Measurements from ENCODE around the gene KDM5B.
"Not testable (repeated sequence)": the region's sequence is repeated elsewhere in the genome, so short reads cannot be mapped to it uniquely, and the experiment has no call there.

Gene KDM5B

GRCh38 chr1:202807926-202808757, at the start of gene KDM5B:
Gene KDM5B (minus strand): TSS chr1:202808421. CDS start chr1:202808305, 116 bp downstream.
- DNase-seq = peak; percentile 65

- no peak for DNase-seq
Measured at GRCh38 chr1:202857136-202857610, 49.0 kb upstream of the KDM5B start.

GRCh38 chr1:202856014-202856413, 47.8 kb upstream of the KDM5B start:
- no peak for DNase-seq

- no peak for DNase-seq
Measured at GRCh38 chr1:202854787-202855186, 46.6 kb upstream of the KDM5B start.

- DNase-seq = no peak
Measured at GRCh38 chr1:202852163-202852904, 44.1 kb upstream of the KDM5B start.

- no peak for DNase-seq
Measured at GRCh38 chr1:202850593-202851362, 42.6 kb upstream of the KDM5B start.

- DNase-seq = no peak
Measured at GRCh38 chr1:202848191-202848542, 39.9 kb upstream of the KDM5B start.

- DNase-seq = no peak
Measured at GRCh38 chr1:202844935-202845334, 36.7 kb upstream of the KDM5B start.

GRCh38 chr1:202844259-202844658, 36.0 kb upstream of the KDM5B start:
- no peak for DNase-seq

- DNase-seq = no peak
Measured at GRCh38 chr1:202843081-202843480, 34.9 kb upstream of the KDM5B start.

- no peak for DNase-seq
Measured at GRCh38 chr1:202837746-202838262, 29.6 kb upstream of the KDM5B start.

- no peak for DNase-seq
Measured at GRCh38 chr1:202836623-202837403, 28.6 kb upstream of the KDM5B start.

GRCh38 chr1:202835548-202836072, 27.4 kb upstream of the KDM5B start:
- DNase-seq = no peak

GRCh38 chr1:202834771-202835547, 26.7 kb upstream of the KDM5B start:
- no peak for DNase-seq

- no peak for DNase-seq
Measured at GRCh38 chr1:202831906-202832305, 23.7 kb upstream of the KDM5B start.

GRCh38 chr1:202829223-202829622, 21.0 kb upstream of the KDM5B start:
- DNase-seq = not testable (repeated sequence)

GRCh38 chr1:202825748-202826147, 17.5 kb upstream of the KDM5B start:
- DNase-seq = no peak

- no peak for DNase-seq
Measured at GRCh38 chr1:202821467-202821866, 13.2 kb upstream of the KDM5B start.

GRCh38 chr1:202818819-202819218, 10.6 kb upstream of the KDM5B start:
- DNase-seq = no peak

GRCh38 chr1:202815120-202815519, 6.9 kb upstream of the KDM5B start:
- no peak for DNase-seq

Data from NCI-H774 (cell line).